WTC11 (cell line): ENCODE data around the gene MFSD11.

Source experiments
- ESRRA ChIP-seq: sonication (generic); formaldehyde crosslinking; IDR thresholded peaks from 2 replicates; pipeline ENCODE4 v1.8.1; 2022; ENCODE audit warnings: mild to moderate bottlenecking, missing genetic modification reagents, borderline replicate concordance
- FOXP1 ChIP-seq: sonication (generic); formaldehyde crosslinking; IDR thresholded peaks from 2 replicates; pipeline ENCODE4 v1.8.0; 2022; ENCODE audit warnings: missing genetic modification reagents, mild to moderate bottlenecking, moderate library complexity, borderline replicate concordance
- MYBL2 ChIP-seq: sonication (generic); formaldehyde crosslinking; IDR thresholded peaks from 2 replicates; pipeline ENCODE4 v1.8.1; 2023; ENCODE audit warnings: mild to moderate bottlenecking, moderate library complexity, missing genetic modification reagents
- RORB ChIP-seq: fragments of 250-450 bp; sonication (Bioruptor Pico); IDR thresholded peaks from 2 replicates; pipeline ENCODE4 v1.9.0; 2021; ENCODE audit warnings: mild to moderate bottlenecking
- SP1 ChIP-seq: sonication (generic); formaldehyde crosslinking; conservative IDR thresholded peaks from 2 replicates; pipeline ENCODE4 v1.8.1; 2022; ENCODE audit warnings: missing genetic modification reagents
- TEAD1 ChIP-seq: sonication (generic); formaldehyde crosslinking; IDR thresholded peaks from 2 replicates; pipeline ENCODE4 v1.8.0; 2022; ENCODE audit warnings: mild to moderate bottlenecking, missing genetic modification reagents
- TF ChIP-seq, protein P1 (sequence below): sonication (generic); formaldehyde crosslinking; IDR thresholded peaks from 2 replicates; pipeline ENCODE4 v1.8.1; 2023; ENCODE audit warnings: mild to moderate bottlenecking, moderate library complexity, missing genetic modification reagents
- TF ChIP-seq, protein P2 (sequence below): sonication (generic); formaldehyde crosslinking; IDR thresholded peaks from 2 replicates; pipeline ENCODE4 v1.8.0; 2022; ENCODE audit warnings: mild to moderate bottlenecking, missing genetic modification reagents
- TF ChIP-seq, protein P3 (sequence below): fragments of 200-600 bp; IDR thresholded peaks from 2 replicates; pipeline ENCODE4 v1.8.0; 2022; ENCODE audit warnings: antibody characterized with exemption
- TF ChIP-seq, protein P4 (sequence below): sonication (generic); formaldehyde crosslinking; IDR thresholded peaks from 2 replicates; pipeline ENCODE4 v1.8.0; 2022; ENCODE audit warnings: mild to moderate bottlenecking, missing genetic modification reagents

DNA sequence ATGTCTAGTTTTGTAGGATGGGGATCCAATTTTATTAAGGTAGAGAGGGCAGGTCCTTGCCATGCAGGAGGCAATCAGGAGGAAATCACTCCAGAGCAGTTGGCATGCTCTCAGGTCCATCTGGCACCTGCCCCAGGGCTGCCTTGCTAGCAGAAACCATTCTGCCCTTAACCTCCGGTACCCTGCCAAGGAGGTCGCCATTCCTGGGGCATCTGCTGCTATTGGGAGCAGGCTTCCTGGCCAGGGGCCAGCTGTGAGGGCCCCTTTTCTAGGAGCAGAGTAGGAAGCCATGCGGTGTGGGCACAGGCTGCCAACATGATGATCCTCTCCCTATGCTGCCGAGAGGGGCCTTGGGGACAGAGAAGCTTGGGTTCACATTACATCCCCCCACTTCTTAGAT lies 82.6 kb downstream of the MFSD11 start:
- TF ChIP-seq SP1 (no peak), RORB (CRISPR knock-in tag) (no peak), MYBL2 (CRISPR knock-in tag) (no peak), TEAD1 (CRISPR knock-in tag) (no peak), FOXP1 (CRISPR knock-in tag) (no peak), ESRRA (CRISPR knock-in tag) (no peak)
- TF ChIP-seq, protein P1, sequence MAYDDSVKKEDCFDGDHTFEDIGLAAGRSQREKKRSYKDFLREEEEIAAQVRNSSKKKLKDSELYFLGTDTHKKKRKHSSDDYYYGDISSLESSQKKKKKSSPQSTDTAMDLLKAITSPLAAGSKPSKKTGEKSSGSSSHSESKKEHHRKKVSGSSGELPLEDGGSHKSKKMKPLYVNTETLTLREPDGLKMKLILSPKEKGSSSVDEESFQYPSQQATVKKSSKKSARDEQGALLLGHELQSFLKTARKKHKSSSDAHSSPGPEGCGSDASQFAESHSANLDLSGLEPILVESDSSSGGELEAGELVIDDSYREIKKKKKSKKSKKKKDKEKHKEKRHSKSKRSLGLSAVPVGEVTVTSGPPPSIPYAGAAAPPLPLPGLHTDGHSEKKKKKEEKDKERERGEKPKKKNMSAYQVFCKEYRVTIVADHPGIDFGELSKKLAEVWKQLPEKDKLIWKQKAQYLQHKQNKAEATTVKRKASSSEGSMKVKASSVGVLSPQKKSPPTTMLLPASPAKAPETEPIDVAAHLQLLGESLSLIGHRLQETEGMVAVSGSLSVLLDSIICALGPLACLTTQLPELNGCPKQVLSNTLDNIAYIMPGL (CRISPR knock-in tag) = no peak
- TF ChIP-seq, protein P2, sequence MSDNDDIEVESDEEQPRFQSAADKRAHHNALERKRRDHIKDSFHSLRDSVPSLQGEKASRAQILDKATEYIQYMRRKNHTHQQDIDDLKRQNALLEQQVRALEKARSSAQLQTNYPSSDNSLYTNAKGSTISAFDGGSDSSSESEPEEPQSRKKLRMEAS (CRISPR knock-in tag) = no peak
- TF ChIP-seq, protein P3, sequence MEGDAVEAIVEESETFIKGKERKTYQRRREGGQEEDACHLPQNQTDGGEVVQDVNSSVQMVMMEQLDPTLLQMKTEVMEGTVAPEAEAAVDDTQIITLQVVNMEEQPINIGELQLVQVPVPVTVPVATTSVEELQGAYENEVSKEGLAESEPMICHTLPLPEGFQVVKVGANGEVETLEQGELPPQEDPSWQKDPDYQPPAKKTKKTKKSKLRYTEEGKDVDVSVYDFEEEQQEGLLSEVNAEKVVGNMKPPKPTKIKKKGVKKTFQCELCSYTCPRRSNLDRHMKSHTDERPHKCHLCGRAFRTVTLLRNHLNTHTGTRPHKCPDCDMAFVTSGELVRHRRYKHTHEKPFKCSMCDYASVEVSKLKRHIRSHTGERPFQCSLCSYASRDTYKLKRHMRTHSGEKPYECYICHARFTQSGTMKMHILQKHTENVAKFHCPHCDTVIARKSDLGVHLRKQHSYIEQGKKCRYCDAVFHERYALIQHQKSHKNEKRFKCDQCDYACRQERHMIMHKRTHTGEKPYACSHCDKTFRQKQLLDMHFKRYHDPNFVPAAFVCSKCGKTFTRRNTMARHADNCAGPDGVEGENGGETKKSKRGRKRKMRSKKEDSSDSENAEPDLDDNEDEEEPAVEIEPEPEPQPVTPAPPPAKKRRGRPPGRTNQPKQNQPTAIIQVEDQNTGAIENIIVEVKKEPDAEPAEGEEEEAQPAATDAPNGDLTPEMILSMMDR = no peak
- TF ChIP-seq, protein P4, sequence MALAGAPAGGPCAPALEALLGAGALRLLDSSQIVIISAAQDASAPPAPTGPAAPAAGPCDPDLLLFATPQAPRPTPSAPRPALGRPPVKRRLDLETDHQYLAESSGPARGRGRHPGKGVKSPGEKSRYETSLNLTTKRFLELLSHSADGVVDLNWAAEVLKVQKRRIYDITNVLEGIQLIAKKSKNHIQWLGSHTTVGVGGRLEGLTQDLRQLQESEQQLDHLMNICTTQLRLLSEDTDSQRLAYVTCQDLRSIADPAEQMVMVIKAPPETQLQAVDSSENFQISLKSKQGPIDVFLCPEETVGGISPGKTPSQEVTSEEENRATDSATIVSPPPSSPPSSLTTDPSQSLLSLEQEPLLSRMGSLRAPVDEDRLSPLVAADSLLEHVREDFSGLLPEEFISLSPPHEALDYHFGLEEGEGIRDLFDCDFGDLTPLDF (CRISPR knock-in tag) = no peak
